Nephron progenitor cell (in vitro differentiated cells): ENCODE measurements around the gene ATP2B3.

Experiments used
- DNase-seq: peaks from one replicate; pipeline ENCODE4 v3.0.0; 2021
- H3K27ac Mint-ChIP-seq: 2 replicates; pipeline ENCODE4 v1.8.0; 2021; ENCODE audit warnings: mild to moderate bottlenecking, moderate library complexity, mixed read lengths
- H3K27me3 Mint-ChIP-seq: 2 replicates; pipeline ENCODE4 v1.8.0; 2021; ENCODE audit warnings: mild to moderate bottlenecking, low read depth, mixed read lengths; ENCODE audit not compliant: poor library complexity
- H3K36me3 Mint-ChIP-seq: 2 replicates; pipeline ENCODE4 v1.8.0; 2021; ENCODE audit warnings: low read depth, mixed read lengths
- H3K4me1 Mint-ChIP-seq: 2 replicates; pipeline ENCODE4 v1.8.0; 2021; ENCODE audit warnings: mixed read lengths
- H3K4me3 Mint-ChIP-seq: 2 replicates; pipeline ENCODE4 v1.8.0; 2021; ENCODE audit warnings: mild to moderate bottlenecking, moderate library complexity, mixed read lengths
- H3K9me3 Mint-ChIP-seq: 2 replicates; pipeline ENCODE4 v1.8.0; 2021; ENCODE audit warnings: mild to moderate bottlenecking, moderate library complexity, mixed read lengths
- CTCF ChIP-seq: fragments of 200-600 bp; sonication (generic); IDR thresholded peaks from 2 replicates; pipeline ENCODE4 v1.5.0; 2021; ENCODE audit warnings: antibody characterized with exemption

The ATP2B3 gene

GRCh38 chrX:153588021-153588781 lies 70.8 kb downstream of the ATP2B3 start:
- no peak for TF ChIP-seq CTCF
- H3K27ac Mint-ChIP-seq = no peak overlapping the region
- H3K36me3 Mint-ChIP-seq = peaks cover 21% of the 10 kb centered on the region
- DNase-seq = no peak
- H3K4me3 Mint-ChIP-seq = no peak overlapping the region
- H3K27me3 Mint-ChIP-seq = peaks cover 3% of the 10 kb centered on the region
- peaks cover 64% of the 10 kb centered on the region for H3K9me3 Mint-ChIP-seq
- peaks cover 8% of the 10 kb centered on the region for H3K4me1 Mint-ChIP-seq

- Mint-ChIP-seq H3K27ac (no peak overlapping the region), H3K27me3 (peaks cover 1% of the 10 kb centered on the region), H3K4me3 (no peak overlapping the region), H3K4me1 (peaks cover 1% of the 10 kb centered on the region), H3K9me3 (peaks cover 64% of the 10 kb centered on the region), H3K36me3 (peaks cover 21% of the 10 kb centered on the region)
- no peak for TF ChIP-seq CTCF
- DNase-seq = no peak
These were observed 71.5 kb downstream of the ATP2B3 start for GRCh38 chrX:153588782-153589446.

- peaks cover 66% of the 10 kb centered on the region for H3K9me3 Mint-ChIP-seq
- no peak for TF ChIP-seq CTCF
- peaks cover 4% of the 10 kb centered on the region for H3K27me3 Mint-ChIP-seq
- no peak for DNase-seq
- no peak overlapping the region for H3K27ac Mint-ChIP-seq
- peaks cover 22% of the 10 kb centered on the region for H3K36me3 Mint-ChIP-seq
- H3K4me3 Mint-ChIP-seq = no peak overlapping the region
- H3K4me1 Mint-ChIP-seq = no peaks in the 10 kb centered on the region
These were observed 73.8 kb downstream of the ATP2B3 start for GRCh38 chrX:153590961-153591956.

GRCh38 chrX:153592091-153592833 lies 74.8 kb downstream of the ATP2B3 start:
- no peak overlapping the region for H3K4me3 Mint-ChIP-seq
- peaks cover 22% of the 10 kb centered on the region for H3K36me3 Mint-ChIP-seq
- no peak overlapping the region for H3K27ac Mint-ChIP-seq
- peaks cover 68% of the 10 kb centered on the region for H3K9me3 Mint-ChIP-seq
- DNase-seq = no peak
- TF ChIP-seq CTCF = no peak
- no peaks in the 10 kb centered on the region for H3K4me1 Mint-ChIP-seq
- peaks cover 4% of the 10 kb centered on the region for H3K27me3 Mint-ChIP-seq

- H3K36me3 Mint-ChIP-seq = peaks cover 21% of the 10 kb centered on the region
- peaks cover 4% of the 10 kb centered on the region for H3K27me3 Mint-ChIP-seq
- H3K27ac Mint-ChIP-seq = no peak overlapping the region
- no peak overlapping the region for H3K4me3 Mint-ChIP-seq
- peaks cover 4% of the 10 kb centered on the region for H3K4me1 Mint-ChIP-seq
- no peak for DNase-seq
- no peak for TF ChIP-seq CTCF
- H3K9me3 Mint-ChIP-seq = peaks cover 69% of the 10 kb centered on the region
These were observed 75.7 kb downstream of the ATP2B3 start for GRCh38 chrX:153592966-153593688.
